GM12801 (cell line): ENCODE results near the gene WDR82.

ENCODE experiments used
- CTCF ChIP-seq: IDR thresholded peaks from one replicate; pipeline ENCODE4 v1.5.1; 2011; ENCODE audit warnings: control low read depth; ENCODE audit not compliant: insufficient read length; ENCODE audit errors: extremely low read depth

The WDR82 gene

GRCh38 chr3:52238761-52239701, 39.4 kb downstream of the WDR82 start, which contains the start of gene TWF2:
Gene TWF2, minus strand, starts transcription at chr3:52239158. Its CDS starts 142 bp downstream, at chr3:52239016.
- TF ChIP-seq CTCF, result no peak

GRCh38 chr3:52238193-52238760, 40.2 kb downstream of the WDR82 start:
- no peak for TF ChIP-seq CTCF

- TF ChIP-seq CTCF, result no peak
These were observed 40.7 kb downstream of the WDR82 start for GRCh38 chr3:52237657-52238172.

GRCh38 chr3:52237006-52237656, 41.3 kb downstream of the WDR82 start:
- no peak for TF ChIP-seq CTCF

- TF ChIP-seq CTCF, result no peak
These were observed 42.0 kb downstream of the WDR82 start for GRCh38 chr3:52236424-52236886.

- no peak for TF ChIP-seq CTCF
These were observed 43.7 kb downstream of the WDR82 start for GRCh38 chr3:52234516-52235447.
